ENCODE measurements around the gene SLC25A44.

SLC25A44 gene

DNA sequence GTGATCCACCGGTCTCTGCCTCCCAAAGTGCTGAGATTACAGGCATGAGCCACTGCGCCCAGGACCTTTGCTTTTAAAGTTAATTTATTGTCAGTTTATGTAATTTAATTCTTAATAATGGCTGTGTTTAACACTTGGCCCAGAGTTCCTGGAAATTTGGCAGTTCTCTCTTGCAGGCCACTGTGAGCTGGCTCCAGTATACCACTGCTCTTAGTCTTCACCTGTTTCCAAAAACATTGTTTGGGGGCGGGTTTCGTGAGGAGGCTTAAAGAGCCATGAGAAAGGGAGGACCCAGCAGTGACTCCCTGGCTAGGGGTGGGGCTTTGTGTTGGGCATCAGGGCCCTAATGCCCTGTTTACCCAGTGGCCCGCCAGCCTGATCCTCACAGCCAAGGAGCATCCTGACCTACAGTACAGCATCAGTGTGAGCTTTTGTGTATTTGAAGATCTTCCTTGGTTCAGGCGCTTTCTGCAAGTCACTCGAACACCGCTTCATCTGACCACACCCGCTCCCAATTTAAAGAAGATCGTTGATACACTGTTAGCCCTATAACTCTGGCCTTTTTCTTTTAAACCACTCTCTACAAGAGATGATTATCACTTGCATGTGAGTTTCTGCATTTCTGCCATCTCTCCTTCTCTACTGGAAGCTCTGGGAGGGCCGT lies 36.0 kb downstream of the SLC25A44 start:
- no peak for DNase-seq (ENCODE audit: low read depth)
- TF ChIP-seq, protein P1, sequence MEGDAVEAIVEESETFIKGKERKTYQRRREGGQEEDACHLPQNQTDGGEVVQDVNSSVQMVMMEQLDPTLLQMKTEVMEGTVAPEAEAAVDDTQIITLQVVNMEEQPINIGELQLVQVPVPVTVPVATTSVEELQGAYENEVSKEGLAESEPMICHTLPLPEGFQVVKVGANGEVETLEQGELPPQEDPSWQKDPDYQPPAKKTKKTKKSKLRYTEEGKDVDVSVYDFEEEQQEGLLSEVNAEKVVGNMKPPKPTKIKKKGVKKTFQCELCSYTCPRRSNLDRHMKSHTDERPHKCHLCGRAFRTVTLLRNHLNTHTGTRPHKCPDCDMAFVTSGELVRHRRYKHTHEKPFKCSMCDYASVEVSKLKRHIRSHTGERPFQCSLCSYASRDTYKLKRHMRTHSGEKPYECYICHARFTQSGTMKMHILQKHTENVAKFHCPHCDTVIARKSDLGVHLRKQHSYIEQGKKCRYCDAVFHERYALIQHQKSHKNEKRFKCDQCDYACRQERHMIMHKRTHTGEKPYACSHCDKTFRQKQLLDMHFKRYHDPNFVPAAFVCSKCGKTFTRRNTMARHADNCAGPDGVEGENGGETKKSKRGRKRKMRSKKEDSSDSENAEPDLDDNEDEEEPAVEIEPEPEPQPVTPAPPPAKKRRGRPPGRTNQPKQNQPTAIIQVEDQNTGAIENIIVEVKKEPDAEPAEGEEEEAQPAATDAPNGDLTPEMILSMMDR (IDR thresholded peaks at IDR 0.05; ENCODE audit: control insufficient read depth, extremely low read depth, insufficient read depth): no peak
- no peak overlapping the region for H3K4me3 ChIP-seq (ENCODE audit: low read depth, low read length)

GRCh38 chr1:156230473-156230837 lies 36.6 kb downstream of the SLC25A44 start:
- TF ChIP-seq, protein P1 (IDR thresholded peaks at IDR 0.05; ENCODE audit: control insufficient read depth, extremely low read depth, insufficient read depth): no peak
- H3K4me3 ChIP-seq (ENCODE audit: low read depth, low read length): no peak overlapping the region
- DNase-seq (ENCODE audit: low read depth): no peak

DNA sequence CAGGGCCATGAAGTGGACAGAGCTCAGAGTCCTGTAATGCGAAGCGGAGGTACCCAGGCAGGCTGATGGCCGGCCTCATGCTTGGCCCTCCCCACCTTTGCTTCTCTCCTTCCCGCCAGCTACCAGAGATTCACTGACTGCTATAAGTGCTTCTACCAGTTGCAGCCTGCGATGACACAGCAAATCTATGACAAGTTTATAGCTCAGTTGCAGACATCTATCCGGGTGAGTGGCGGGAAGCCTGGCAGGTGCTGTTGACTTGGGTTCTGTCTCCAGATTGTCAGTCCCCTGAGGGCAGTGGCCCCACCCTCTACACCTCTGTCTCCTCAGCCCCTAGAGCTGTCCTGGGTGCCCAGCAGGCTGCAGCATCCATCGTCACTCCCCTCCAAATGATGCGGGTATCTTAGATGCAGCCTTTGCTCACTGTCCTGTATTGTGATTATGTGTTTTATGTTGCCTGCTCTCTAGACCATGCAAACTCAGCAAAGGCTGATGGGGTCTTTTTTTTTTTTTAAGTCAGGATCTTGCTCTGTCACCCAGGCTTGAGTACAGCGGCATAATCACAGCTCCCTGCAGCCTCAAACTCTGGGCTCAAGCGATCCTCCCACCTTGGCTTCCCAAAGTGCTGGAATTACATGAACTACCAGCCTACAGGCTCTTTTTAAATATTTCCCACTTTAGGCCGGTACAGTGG lies 38.4 kb downstream of the SLC25A44 start:
- TF ChIP-seq, protein P1 (IDR thresholded peaks at IDR 0.05; ENCODE audit: control insufficient read depth, extremely low read depth, insufficient read depth): no peak
- no peak for DNase-seq (ENCODE audit: low read depth)
- no peak overlapping the region for H3K4me3 ChIP-seq (ENCODE audit: low read depth, low read length)

DNA sequence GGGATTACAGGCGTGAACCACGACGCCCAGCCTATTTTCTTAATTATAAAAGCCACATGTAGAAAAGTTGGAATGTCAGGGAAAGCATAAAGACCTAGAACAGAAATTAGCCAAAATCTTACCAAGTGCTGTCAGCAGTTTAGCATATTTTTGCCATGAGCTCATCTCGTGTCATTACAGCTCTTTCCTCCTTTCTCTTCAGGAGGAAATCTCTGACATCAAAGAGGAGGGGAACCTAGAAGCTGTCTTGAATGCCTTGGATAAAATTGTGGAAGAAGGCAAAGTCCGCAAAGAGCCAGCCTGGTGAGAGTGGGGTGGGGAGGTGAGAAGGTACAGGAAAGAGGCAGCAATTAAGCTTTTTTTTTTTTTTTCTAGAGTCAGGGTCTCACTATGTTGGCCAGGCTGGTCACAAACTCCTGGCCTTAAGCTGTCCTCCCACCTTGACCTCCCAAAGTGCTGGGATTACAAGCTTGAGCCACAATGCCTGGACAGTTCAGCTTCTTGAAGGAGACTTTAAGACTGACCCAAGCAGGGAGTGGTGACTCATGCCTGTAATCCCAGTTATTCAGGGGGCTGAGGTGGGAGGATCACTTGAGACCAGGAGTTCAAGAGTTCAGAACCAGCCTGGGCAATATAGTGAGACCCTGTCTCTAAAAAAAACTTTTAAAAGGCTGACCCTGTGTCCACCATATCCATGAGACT lies 39.7 kb downstream of the SLC25A44 start:
- DNase-seq (ENCODE audit: low read depth): no peak
- no peak overlapping the region for H3K4me3 ChIP-seq (ENCODE audit: low read depth, low read length)
- TF ChIP-seq, protein P1 (IDR thresholded peaks at IDR 0.05; ENCODE audit: control insufficient read depth, extremely low read depth, insufficient read depth): no peak

GRCh38 chr1:156236164-156236563 lies 42.3 kb downstream of the SLC25A44 start:
- H3K4me3 ChIP-seq (ENCODE audit: low read depth, low read length): no peak overlapping the region
- TF ChIP-seq, protein P1 (IDR thresholded peaks at IDR 0.05; ENCODE audit: control insufficient read depth, extremely low read depth, insufficient read depth): no peak
- no peak for DNase-seq (ENCODE audit: low read depth)

- no peak for DNase-seq (ENCODE audit: low read depth)
- H3K4me3 ChIP-seq (ENCODE audit: low read depth, low read length): no peak overlapping the region
- TF ChIP-seq, protein P1 (IDR thresholded peaks at IDR 0.05; ENCODE audit: control insufficient read depth, extremely low read depth, insufficient read depth): no peak
Measured at GRCh38 chr1:156238248-156238647, 44.3 kb downstream of the SLC25A44 start.

Data from LNCaP clone FGC (cell line).